GM21526 (cell line): ENCODE measurements around the gene PODN.

Experiments used
- ATAC-seq: cut with Tn5 transposase; IDR thresholded peaks from one replicate; pipeline ENCODE4 v1.9.1; 2021; ENCODE audit warnings: moderate library complexity; ENCODE audit not compliant: unreplicated experiment, low FRiP score

PODN gene

GRCh38 chr1:53073287-53073686 is 11.3 kb downstream of the PODN start:
- ATAC-seq, result no peak

GRCh38 chr1:53073868-53074311 is 11.9 kb downstream of the PODN start:
- ATAC-seq, result no peak

- ATAC-seq, result no peak
Measured at GRCh38 chr1:53074313-53075154, 12.5 kb downstream of the PODN start.

- ATAC-seq, result no peak
Measured at GRCh38 chr1:53075206-53075605, 13.2 kb downstream of the PODN start.

DNA sequence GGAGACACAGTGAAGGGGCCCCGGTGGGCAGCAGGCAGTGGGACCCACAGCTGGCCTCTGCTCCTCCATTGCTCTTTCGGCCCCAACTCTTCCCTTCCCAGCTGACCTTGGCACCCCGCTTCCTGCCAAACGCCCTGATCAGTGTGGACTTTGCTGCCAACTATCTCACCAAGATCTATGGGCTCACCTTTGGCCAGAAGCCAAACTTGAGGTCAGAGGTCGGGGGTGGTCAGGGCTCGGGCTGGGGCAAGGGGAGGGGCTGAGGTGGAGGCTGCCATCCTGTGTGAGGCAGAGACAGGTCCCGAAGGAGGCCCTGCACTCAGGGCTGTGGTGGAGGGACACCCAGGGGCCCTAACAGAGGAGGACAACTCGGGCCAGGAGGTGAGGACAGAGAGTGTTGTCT is 13.7 kb downstream of the PODN start:
- ATAC-seq, result no peak

DNA sequence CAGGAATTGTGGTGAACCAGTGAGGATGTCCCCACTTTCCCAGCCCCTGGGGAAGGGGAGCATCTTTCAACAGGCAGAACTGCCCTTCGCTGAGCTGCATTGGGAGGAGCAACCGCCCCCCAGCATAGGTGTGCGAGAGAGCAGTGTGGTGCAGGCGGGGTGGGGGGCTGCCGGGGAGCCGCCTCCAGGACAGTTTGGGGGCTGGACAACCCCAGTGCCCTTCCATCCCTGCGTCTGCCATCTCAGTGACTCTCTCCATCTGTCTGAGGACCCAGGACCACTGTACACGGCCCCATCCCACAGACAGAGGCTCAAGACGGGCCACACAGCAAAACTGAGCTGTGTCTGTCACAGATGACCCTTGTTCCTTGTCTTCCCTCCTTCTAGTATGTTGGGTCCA is 14.2 kb downstream of the PODN start:
- ATAC-seq, result no peak

- no peak for ATAC-seq
Measured at GRCh38 chr1:53076721-53077598, 14.9 kb downstream of the PODN start.

- no peak for ATAC-seq
Measured at GRCh38 chr1:53077599-53077965, 15.6 kb downstream of the PODN start.

GRCh38 chr1:53078333-53079101 is 16.5 kb downstream of the PODN start:
- ATAC-seq, result no peak

DNA sequence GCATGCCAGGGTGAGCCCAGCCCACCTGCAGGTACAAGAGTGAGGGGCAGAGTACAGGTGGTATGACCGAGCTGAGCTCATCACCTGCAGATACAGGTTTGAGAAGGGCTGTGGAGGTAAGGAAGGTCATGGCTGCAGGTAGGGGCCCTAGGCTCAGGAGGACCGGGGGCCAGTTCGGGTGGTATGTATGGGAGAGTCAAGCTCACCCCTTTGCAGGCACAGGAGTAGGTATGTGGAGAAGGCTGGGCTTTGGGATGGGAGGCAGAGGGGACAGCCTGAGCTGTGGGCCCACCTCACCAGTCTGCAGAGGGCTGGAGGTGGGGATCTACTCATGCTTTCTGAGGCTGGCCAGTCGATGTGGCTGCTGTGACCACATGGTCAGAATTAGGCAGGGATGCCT is 17.2 kb downstream of the PODN start:
- ATAC-seq, result no peak

DNA sequence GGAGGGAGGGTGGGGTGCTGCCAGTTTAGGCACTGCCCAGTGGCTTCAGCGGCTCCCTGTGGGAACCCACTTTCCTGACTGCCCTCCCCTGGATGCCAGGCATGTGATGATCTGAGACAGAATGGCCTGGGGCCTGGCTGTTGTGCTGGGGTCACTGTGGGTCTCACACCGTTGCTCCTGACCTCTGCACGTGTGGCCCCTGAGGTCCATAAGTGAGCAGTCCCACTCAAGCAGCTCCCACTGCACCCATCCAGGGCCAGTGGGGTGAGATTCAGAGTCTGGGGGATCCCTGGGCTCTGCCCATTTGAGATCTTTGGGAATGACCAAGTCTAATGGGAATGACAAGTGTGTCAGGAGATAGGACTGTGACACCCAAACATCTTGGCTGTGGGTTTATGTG is 18.0 kb downstream of the PODN start:
- no peak for ATAC-seq

DNA sequence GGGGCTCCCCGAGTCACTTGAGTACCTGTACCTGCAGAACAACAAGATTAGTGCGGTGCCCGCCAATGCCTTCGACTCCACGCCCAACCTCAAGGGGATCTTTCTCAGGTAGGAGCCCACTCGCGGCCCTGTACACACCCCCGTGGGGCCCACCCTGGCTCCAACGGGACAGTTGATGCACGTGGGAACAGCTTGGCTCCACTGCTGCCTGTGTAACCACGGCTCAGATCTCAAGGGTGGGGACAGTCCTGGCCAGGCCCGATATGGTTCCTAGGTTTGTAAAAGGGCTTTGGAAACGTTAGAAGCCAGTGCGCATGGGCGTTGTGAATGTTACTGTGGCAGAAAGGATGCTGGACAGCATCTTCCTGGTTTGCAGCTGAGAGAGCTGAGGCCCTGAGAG is 18.8 kb downstream of the PODN start:
- ATAC-seq, result no peak

DNA sequence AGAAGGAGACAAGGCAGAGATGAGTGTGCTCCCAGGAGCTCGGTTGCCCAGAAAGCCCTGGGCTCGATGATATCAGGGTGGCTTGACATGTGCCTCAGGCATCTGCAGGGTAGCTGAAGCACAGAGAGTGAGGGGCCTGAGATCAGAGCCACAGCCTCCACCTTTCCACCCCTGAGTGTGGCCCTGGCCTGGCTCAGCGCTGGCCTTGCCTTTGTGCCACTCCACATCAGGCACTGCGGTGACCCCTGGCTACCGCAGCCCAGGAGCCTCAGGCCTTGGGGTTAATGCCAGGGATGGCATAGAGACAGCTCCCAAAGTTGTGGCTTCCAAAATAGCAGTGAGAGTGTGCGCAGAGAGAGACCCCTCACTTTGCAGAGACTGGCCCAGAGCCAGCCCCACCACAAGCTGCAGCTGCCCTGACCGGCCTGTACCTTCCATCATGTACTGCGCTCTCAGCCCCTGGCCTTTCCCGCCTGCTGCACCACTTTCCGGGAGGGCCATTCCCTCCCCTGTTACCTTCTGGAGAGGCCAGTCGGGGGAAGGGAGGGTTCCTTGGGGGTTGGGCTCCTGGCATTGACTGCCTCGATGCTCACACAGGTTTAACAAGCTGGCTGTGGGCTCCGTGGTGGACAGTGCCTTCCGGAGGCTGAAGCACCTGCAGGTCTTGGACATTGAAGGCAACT is 19.5 kb downstream of the PODN start:
- ATAC-seq, result no peak

- ATAC-seq, result no peak
Measured at GRCh38 chr1:53082826-53083455, 20.9 kb downstream of the PODN start.

- no peak for ATAC-seq
Measured at GRCh38 chr1:53083636-53084588, 21.9 kb downstream of the PODN start.

DNA sequence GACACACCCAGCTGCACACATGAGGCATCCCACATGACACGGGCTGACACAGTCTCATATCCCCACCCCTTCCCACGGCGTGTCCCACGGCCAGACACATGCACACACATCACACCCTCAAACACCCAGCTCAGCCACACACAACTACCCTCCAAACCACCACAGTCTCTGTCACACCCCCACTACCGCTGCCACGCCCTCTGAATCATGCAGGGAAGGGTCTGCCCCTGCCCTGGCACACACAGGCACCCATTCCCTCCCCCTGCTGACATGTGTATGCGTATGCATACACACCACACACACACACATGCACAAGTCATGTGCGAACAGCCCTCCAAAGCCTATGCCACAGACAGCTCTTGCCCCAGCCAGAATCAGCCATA is 22.6 kb downstream of the PODN start:
- ATAC-seq, result no peak

DNA sequence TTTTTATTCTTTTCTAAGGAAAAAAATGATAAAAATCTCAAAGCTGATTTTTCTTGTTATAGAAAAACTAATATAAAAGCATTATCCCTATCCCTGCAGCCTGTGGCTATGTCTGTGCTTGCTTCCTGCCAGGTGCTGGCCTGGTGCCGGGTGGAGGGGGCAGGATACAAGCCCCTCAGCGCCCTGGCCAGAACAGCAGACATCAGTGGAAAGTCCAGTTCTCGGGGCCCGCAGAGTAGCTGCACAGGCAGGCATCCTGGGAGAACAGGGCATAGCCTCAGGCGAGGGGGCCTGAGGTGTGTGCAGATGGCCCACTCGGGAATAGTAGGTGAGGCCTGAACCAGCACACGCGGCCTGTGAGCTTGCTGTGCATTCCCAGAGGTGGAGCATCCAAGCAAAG is 23.4 kb downstream of the PODN start:
- no peak for ATAC-seq

DNA sequence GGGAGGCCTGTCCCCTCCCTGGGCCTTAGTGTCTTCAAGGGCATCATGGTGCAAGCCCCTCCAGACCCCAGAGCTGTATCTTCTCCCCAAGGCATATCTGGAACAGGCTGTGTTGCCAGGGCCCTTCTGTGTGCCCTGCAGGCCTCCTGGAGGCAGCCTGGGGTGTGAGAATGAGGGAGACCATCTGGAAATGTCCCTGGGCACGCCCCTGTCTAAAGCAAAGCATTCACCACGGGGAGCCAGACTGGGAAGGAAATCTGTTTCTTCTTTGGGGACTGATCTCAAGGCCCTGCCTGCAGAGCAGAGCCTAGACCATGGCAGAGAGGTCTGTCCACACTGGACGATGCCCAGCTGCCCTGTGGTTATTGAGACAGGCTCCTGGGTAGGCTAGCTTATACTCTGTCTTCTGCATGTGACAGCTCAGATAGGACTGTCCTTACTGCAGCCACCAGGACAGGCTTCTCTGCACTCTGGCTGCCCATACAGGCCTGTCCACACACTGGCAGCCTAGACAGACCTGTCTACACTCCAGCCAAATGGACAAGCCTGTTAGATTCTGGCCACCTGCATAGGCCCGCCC is 24.6 kb downstream of the PODN start:
- ATAC-seq, result no peak
